Natural killer cell (primary cell): Measurements from ENCODE around the gene NT5C. TPM values are rescaled to one million over a fixed set of nuclear protein-coding genes. Genes with fewer than 3 reads are reported as not detected.
A peak's percentile ranks its signal among the peaks of the same experiment; 100 is the strongest.

Source experiments
- ATAC-seq, 3 donors: fragments of 150-1000 bp in 2 of 3; fragments of 200-7000 bp in 1 of 3; cut with Tn5 transposase; 1 replicate in 1 of 3; 2 replicates in 2 of 3; pipeline ENCODE4 v1.10.0; 2021; ENCODE audit warnings: mild to moderate bottlenecking in 2 of 3, moderate library complexity in 2 of 3
- DNase-seq, 2 donors: peaks; one replicate each; pipeline versions ENCODE4 v3.0.0 to v3.0.0-alpha.2; 2013 to 2021; ENCODE audit warnings: mixed read lengths in 1 of 2
- H3K27ac ChIP-seq: one replicate; pipeline ENCODE4 v1.5.1; 2013; ENCODE audit warnings: mild to moderate bottlenecking, low read length
- H3K27me3 ChIP-seq: one replicate; pipeline ENCODE4 v1.6.1; 2013; ENCODE audit warnings: low read length; ENCODE audit not compliant: control insufficient read depth, insufficient read depth
- H3K36me3 ChIP-seq: one replicate; pipeline ENCODE4 v1.6.1; 2013; ENCODE audit warnings: low read length; ENCODE audit not compliant: control insufficient read depth, insufficient read depth
- H3K4me1 ChIP-seq: one replicate; pipeline ENCODE4 v1.6.1; 2013; ENCODE audit warnings: low read length; ENCODE audit not compliant: control insufficient read depth, insufficient read depth
- H3K4me3 ChIP-seq: one replicate; pipeline ENCODE4 v1.5.1; 2013; ENCODE audit warnings: low read length
- H3K9me3 ChIP-seq: one replicate; pipeline ENCODE4 v1.6.1; 2013; ENCODE audit warnings: low read length; ENCODE audit not compliant: control insufficient read depth, insufficient read depth
- H3K27ac Mint-ChIP-seq, 2 donors: one replicate each; pipeline ENCODE4 v1.8.0; 2022; ENCODE audit warnings: mild to moderate bottlenecking in 2 of 2, mixed read lengths in 2 of 2, moderate library complexity in 1 of 2
- H3K27me3 Mint-ChIP-seq, 2 donors: one replicate each; pipeline ENCODE4 v1.8.0; 2022; ENCODE audit warnings: low read depth in 2 of 2, mixed read lengths in 2 of 2
- H3K36me3 Mint-ChIP-seq: one replicate; pipeline ENCODE4 v1.8.0; 2022; ENCODE audit warnings: mixed read lengths
- H3K4me1 Mint-ChIP-seq, 2 donors: one replicate each; pipeline ENCODE4 v1.8.0; 2022; ENCODE audit warnings: mixed read lengths in 2 of 2
- H3K4me3 Mint-ChIP-seq: one replicate; pipeline ENCODE4 v1.8.0; 2022; ENCODE audit warnings: mild to moderate bottlenecking, moderate library complexity, mixed read lengths
- H3K9me3 Mint-ChIP-seq, 2 donors: one replicate each; pipeline ENCODE4 v1.8.0; 2022; ENCODE audit warnings: mixed read lengths in 2 of 2
- CTCF ChIP-seq: fragments of 200-600 bp; IDR thresholded peaks from one replicate; pipeline ENCODE4 v1.8.0; 2022; ENCODE audit warnings: antibody characterized with exemption
- WGBS: methylation state at CpG from one replicate; pipeline ENCODE4 v1.1.7; 2013; ENCODE audit warnings: missing lambda C conversion rate; ENCODE audit not compliant: insufficient coverage; 5-methylcytosine and 5-hydroxymethylcytosine counted together
- intact Hi-C: fragments of 100-400 bp; cut with micrococcal nuclease; formaldehyde crosslinking; loops from one replicate; pipeline ENCODE4 v1.14.2; 2022
- total RNA-seq, 4 donors: library from RNA; stranded (reverse); fragments of 120-200 nt in 1 of 4; gene quantifications; one replicate each; pipeline versions ENCODE4 v1.2.3 to v1.2.4, GENCODE V29; 2013 to 2022

Gene NT5C
- total RNA-seq, 3 donors from 2014 or later (not counting 1 experiment from before 2014, with no cell fraction given) = 58.1 to 67.4 (median 61.2) TPM

- DNase-seq = no peak
- H3K4me3 Mint-ChIP-seq = no peak overlapping the region
- H3K9me3 Mint-ChIP-seq = no peaks in the 10 kb centered on the region
- no peak for TF ChIP-seq CTCF
- H3K27ac Mint-ChIP-seq = peak overlapping the region; percentile 82 to 84
- ATAC-seq = no peak
- Histone ChIP-seq H3K27ac (no peak overlapping the region), H3K36me3 (peaks cover 14% of the 10 kb centered on the region), H3K4me3 (no peak overlapping the region), H3K9me3 (no peaks in the 10 kb centered on the region), H3K4me1 (peaks cover 27% of the 10 kb centered on the region), H3K27me3 (no peaks in the 10 kb centered on the region)
- H3K4me1 Mint-ChIP-seq = peaks cover 24 to 35% of the 10 kb centered on the region in 2 donors
- 86% methylated on average over 4 of the region's 4 CpGs for WGBS
- H3K36me3 Mint-ChIP-seq = no peaks in the 10 kb centered on the region
- intact Hi-C loops = no loop called here
- H3K27me3 Mint-ChIP-seq = no peaks in the 10 kb centered on the region
These were observed 6.8 kb downstream of the NT5C start for GRCh38 chr17:75124819-75125162.

GRCh38 chr17:75124041-75124818 lies 7.3 kb downstream of the NT5C start:
- Mint-ChIP-seq H3K4me1 (peaks cover 24 to 30% of the 10 kb centered on the region in 2 donors), H3K9me3 (no peaks in the 10 kb centered on the region), H3K4me3 (peak overlapping the region; percentile 47), H3K27me3 (no peaks in the 10 kb centered on the region), H3K36me3 (no peaks in the 10 kb centered on the region), H3K27ac (peak overlapping the region; percentile 82 to 84)
- Histone ChIP-seq H3K27ac (no peak overlapping the region), H3K36me3 (peaks cover 9% of the 10 kb centered on the region), H3K9me3 (no peaks in the 10 kb centered on the region), H3K27me3 (no peaks in the 10 kb centered on the region), H3K4me3 (no peak overlapping the region), H3K4me1 (peaks cover 26% of the 10 kb centered on the region)
- DNase-seq (peak; percentile 33 to 54), ATAC-seq (peak; percentile 74 to 88 (median 76))
- no peak for TF ChIP-seq CTCF
- intact Hi-C loops = no loop called here
- WGBS = 47% methylated on average over 19 of the region's 19 CpGs

GRCh38 chr17:75118307-75118706 lies 13.2 kb downstream of the NT5C start:
- peak overlapping the region in 1 of 2 donors; percentile 29 for H3K27ac Mint-ChIP-seq

More at GRCh38 chr17:75118307-75118706, 13.2 kb downstream of the NT5C start:
- Histone ChIP-seq H3K4me1 (peaks cover 21% of the 10 kb centered on the region), H3K27me3 (no peaks in the 10 kb centered on the region), H3K27ac (no peak overlapping the region), H3K36me3 (peaks cover 9% of the 10 kb centered on the region), H3K9me3 (no peaks in the 10 kb centered on the region), H3K4me3 (no peak overlapping the region)
- Mint-ChIP-seq H3K9me3 (no peaks in the 10 kb centered on the region), H3K27me3 (no peaks in the 10 kb centered on the region), H3K4me1 (peaks cover 22 to 25% of the 10 kb centered on the region in 2 donors), H3K36me3 (no peaks in the 10 kb centered on the region), H3K4me3 (no peak overlapping the region)
- TF ChIP-seq CTCF = no peak
- intact Hi-C loops = no loop called here
- WGBS = 92% methylated on average over 14 of the region's 14 CpGs
- ATAC-seq (no peak), DNase-seq (no peak)
